NCI-H1105 treated with DMSO at 0.1 percent for 48 hours (cell line): ENCODE measurements around the gene SBK2.

Source experiments
- DNase-seq: peaks from one replicate; lab custom pipeline; 2025; lab: John Stamatoyannopoulos, UW

The SBK2 gene

DNA sequence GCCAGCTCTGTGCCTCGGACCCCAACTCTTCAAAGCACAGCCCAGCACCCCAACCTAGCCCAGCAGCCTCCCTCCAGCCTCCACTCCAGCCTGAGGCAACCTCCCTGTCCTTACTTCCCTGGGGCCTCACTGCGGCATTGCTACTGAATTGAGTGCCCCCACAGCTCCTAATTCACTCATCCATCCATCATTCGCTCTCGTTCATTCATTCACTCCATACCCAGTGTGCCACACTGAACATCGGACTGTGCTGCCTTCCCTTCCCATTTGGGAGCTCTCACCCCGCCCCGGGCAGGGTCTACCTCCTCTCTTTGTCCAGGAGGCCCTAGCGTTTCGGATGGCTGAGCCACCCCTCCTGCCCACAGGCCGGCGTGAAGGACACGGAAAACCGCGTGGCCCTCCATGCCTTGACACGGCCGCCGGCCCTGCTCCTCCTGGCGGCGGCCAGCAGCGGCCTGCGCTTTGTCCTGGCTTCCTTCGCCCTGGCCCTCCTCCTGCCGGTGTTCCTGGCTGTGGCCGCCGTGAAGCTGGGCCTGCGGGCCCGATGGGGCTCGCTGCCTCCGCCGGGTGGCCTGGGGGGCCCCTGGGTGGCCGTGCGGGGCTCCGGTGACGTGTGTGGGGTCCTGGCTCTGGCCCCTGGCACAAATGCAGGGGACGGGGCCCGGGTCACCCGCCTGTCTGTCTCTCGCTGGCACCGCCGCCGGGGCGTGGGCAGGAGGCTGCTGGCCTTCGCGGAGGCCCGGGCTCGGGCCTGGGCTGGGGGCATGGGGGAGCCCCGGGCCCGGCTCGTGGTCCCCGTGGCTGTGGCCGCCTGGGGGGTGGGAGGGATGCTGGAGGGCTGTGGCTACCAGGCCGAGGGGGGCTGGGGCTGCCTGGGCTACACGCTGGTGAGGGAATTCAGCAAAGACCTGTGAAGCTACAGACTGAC is 50.6 kb downstream of the SBK2 start:
- DNase-seq = no peak

DNA sequence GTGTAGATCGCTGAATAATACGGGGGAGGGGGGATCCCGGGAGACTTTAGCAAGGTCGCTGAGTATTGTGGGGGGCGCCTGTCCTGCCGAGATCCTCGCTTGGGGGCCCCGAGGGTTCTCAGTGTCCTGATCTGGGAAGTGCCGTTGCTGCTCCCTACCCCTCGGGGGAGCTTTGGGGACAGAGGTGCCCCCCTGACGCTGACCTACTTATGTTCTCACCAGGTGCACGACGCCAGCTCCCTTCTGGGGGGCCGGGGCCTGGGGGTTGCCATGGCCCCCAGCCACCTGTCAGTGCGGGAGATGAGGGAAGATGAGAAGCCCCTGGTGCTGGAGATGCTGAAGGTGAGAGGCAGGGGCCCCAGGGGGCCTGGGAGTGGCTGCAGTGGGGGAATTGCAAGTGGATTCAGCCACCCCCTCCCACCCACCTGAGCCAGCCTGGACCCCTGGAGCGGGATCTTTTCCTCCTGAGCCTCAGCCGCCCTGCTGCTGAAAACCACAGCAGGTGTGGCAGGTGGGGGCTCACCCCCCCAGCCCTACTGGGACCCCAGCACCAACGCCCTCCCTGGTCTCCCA is 51.4 kb downstream of the SBK2 start:
- DNase-seq = no peak

GRCh38 chr19:55484593-55485438 is 52.1 kb downstream of the SBK2 start, which contains the start of gene NAT14:
Gene NAT14, plus strand, starts transcription at chr19:55485188. Its CDS starts 521 bp downstream, at chr19:55485709.
- peak; percentile 73 for DNase-seq

DNA sequence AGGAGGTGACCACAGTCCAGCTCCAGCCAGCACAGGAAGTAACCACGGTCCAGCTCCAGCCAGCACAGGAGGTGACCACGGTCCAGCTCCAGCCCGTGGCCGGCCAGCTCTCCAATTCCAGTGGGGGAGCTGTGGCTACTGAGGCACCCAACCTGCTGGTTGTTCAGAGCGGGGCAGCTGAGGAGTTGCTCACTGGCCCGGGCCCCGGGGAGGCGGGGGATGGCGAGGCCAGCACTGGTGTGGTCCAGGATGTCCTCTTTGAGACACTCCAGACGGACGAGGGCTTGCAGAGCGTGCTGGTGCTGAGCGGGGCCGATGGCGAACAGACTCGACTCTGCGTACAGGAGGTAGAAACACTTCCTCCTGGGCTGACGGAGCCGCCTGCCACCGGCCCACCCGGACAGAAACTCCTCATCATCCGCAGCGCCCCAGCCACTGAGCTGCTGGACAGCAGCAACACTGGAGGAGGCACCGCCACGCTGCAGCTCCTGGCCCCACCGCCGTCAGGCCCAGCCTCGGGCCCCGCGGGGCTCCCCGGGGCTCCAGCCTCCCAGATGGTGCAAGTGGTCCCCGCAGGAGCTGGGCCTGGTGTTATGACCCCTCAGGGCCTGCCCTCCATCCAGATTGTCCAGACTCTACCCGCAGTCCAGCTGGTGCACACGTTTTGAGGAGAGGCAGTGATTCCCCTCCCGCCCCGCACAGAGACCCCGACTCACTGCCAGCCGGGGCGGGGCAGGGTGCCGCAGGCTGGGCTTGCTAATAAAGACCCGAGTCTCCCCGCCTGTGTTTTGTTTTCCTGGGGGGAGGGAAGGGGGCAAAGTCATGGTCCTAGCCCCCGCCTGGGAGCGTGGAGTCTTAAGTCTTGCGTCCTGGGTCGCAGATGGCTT is 53.0 kb downstream of the SBK2 start:
- no peak for DNase-seq

GRCh38 chr19:55482967-55483705 is 53.8 kb downstream of the SBK2 start:
- no peak for DNase-seq

DNA sequence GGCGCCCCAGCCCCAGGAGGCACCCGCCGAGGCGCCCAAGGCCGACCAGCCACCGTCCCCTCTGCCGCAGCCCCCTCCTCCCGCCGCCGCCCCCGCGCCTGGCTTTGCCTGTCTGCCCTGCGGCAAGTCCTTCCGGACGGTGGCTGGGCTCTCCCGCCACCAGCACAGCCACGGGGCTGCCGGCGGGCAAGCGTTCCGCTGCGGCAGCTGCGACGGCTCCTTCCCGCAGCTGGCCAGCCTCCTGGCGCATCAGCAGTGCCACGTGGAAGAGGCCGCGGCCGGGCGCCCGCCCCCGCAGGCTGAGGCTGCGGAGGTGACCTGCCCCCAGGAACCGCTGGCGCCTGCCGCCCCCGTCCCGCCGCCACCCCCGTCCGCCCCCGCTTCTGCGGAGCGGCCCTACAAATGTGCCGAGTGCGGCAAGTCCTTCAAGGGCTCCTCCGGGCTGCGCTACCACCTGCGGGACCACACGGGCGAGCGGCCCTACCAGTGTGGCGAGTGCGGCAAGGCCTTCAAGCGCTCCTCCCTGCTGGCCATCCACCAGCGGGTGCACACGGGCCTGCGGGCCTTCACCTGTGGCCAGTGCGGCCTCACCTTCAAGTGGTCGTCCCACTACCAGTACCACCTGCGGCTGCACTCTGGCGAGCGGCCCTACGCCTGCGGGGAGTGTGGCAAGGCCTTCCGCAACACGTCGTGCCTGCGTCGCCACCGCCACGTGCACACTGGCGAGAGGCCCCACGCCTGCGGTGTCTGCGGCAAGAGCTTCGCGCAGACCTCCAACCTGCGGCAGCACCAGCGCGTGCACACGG is 54.6 kb downstream of the SBK2 start:
- DNase-seq = no peak

DNA sequence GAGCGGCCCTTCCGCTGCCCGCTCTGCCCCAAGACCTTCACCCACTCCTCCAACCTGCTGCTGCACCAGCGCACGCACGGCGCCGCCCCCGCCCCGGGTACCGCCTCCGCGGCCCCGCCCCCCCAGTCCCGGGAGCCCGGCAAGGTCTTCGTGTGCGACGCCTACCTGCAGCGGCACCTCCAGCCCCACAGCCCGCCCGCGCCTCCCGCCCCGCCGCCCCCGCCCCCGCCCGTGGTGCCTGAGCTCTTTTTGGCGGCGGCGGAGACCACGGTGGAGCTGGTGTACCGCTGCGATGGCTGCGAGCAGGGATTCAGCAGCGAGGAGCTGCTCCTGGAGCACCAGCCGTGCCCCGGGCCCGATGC is 55.2 kb downstream of the SBK2 start:
- DNase-seq = no peak

DNA sequence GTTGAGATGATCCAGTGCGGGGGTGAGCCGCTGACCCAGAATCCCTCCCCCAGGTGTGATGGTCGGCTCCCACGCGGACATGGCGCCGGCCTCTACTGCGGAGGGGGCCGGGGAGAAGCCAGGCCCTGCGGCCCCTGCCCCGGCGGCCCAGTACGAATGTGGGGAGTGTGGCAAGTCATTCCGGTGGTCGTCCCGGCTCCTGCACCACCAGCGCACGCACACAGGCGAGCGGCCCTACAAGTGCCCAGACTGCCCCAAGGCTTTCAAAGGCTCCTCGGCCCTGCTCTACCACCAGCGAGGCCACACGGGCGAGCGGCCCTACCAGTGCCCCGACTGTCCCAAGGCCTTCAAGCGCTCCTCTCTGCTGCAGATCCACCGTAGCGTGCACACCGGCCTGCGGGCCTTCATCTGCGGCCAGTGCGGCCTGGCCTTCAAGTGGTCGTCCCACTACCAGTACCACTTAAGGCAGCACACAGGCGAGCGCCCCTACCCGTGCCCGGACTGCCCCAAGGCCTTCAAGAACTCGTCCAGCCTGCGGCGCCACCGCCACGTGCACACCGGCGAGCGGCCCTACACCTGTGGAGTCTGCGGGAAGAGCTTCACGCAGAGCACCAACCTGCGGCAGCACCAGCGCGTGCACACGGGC is 55.7 kb downstream of the SBK2 start:
- no peak for DNase-seq

- DNase-seq = no peak
Observed at GRCh38 chr19:55479451-55480230, 57.3 kb downstream of the SBK2 start.

- no peak for DNase-seq
Observed at GRCh38 chr19:55479045-55479444, 57.9 kb downstream of the SBK2 start.
